Measurements from ENCODE around the gene ADGRB3.

ADGRB3 gene

GRCh38 chr6:69138148-69138547 lies 503.1 kb downstream of the ADGRB3 start:
- no peak for DNase-seq (ENCODE audit: low spot score)
- TF ChIP-seq CTCF (IDR thresholded peaks at IDR 0.05): no peak
- Histone ChIP-seq H3K27ac (no peak overlapping the region), H3K4me3 (no peak overlapping the region)

GRCh38 chr6:69138893-69139494 lies 503.9 kb downstream of the ADGRB3 start:
- H3K27ac ChIP-seq: peak overlapping the region in 1 of 2 donors; percentile 32
- no peak for TF ChIP-seq CTCF (IDR thresholded peaks at IDR 0.05)

GRCh38 chr6:69145062-69145461 lies 510.0 kb downstream of the ADGRB3 start:
- no peak overlapping the region for H3K4me3 ChIP-seq
- DNase-seq (ENCODE audit: low spot score): no peak
- no peak overlapping the region for H3K27ac ChIP-seq
- TF ChIP-seq CTCF (IDR thresholded peaks at IDR 0.05): no peak

More at GRCh38 chr6:69138893-69139494, 503.9 kb downstream of the ADGRB3 start:
- no peak for DNase-seq (ENCODE audit: low spot score)
- no peak overlapping the region for H3K4me3 ChIP-seq

- no peak for TF ChIP-seq CTCF (IDR thresholded peaks at IDR 0.05)
- H3K27ac ChIP-seq: no peak overlapping the region
- no peak overlapping the region for H3K4me3 ChIP-seq
- no peak for DNase-seq (ENCODE audit: low spot score)
These were observed 511.3 kb downstream of the ADGRB3 start for GRCh38 chr6:69146385-69146784.

GRCh38 chr6:69155467-69155866 lies 520.4 kb downstream of the ADGRB3 start:
- DNase-seq (ENCODE audit: low spot score): no peak

GRCh38 chr6:69162811-69163210 lies 527.7 kb downstream of the ADGRB3 start:
- Histone ChIP-seq H3K27ac (no peak overlapping the region), H3K4me3 (no peak overlapping the region)
- TF ChIP-seq CTCF (IDR thresholded peaks at IDR 0.05): no peak
- no peak for DNase-seq (ENCODE audit: low spot score)

More at GRCh38 chr6:69155467-69155866, 520.4 kb downstream of the ADGRB3 start:
- no peak for TF ChIP-seq CTCF (IDR thresholded peaks at IDR 0.05)
- Histone ChIP-seq H3K4me3 (no peak overlapping the region), H3K27ac (no peak overlapping the region)

GRCh38 chr6:69164564-69165229 lies 529.6 kb downstream of the ADGRB3 start:
- DNase-seq (ENCODE audit: low spot score): no peak
- H3K4me3 ChIP-seq: no peak overlapping the region
- TF ChIP-seq CTCF (IDR thresholded peaks at IDR 0.05): no peak

More at GRCh38 chr6:69164564-69165229, 529.6 kb downstream of the ADGRB3 start:
- H3K27ac ChIP-seq: no peak overlapping the region

All from coronary artery (tissue), 2 donors.